Measurements from ENCODE around the gene SLC12A7.

Gene SLC12A7

GRCh38 chr5:1058988-1059883 lies 52.6 kb downstream of the SLC12A7 start:
- no peak for DNase-seq

- no peak for DNase-seq
Measured at GRCh38 chr5:1058083-1058945, 53.5 kb downstream of the SLC12A7 start.

GRCh38 chr5:1057485-1058082 lies 54.3 kb downstream of the SLC12A7 start:
- DNase-seq, result no peak

- DNase-seq, result no peak
Measured at GRCh38 chr5:1056611-1057484, 55.0 kb downstream of the SLC12A7 start.

- DNase-seq, result no peak
Measured at GRCh38 chr5:1055896-1056610, 55.8 kb downstream of the SLC12A7 start.

GRCh38 chr5:1054799-1055775 lies 56.8 kb downstream of the SLC12A7 start:
- no peak for DNase-seq

- no peak for DNase-seq
Measured at GRCh38 chr5:1054018-1054798, 57.7 kb downstream of the SLC12A7 start.

- no peak for DNase-seq
Measured at GRCh38 chr5:1053391-1054017, 58.4 kb downstream of the SLC12A7 start.

GRCh38 chr5:1052641-1053390 lies 59.0 kb downstream of the SLC12A7 start:
- DNase-seq, result no peak

GRCh38 chr5:1052076-1052475 lies 59.8 kb downstream of the SLC12A7 start:
- no peak for DNase-seq

GRCh38 chr5:1051366-1051720 lies 60.5 kb downstream of the SLC12A7 start:
- no peak for DNase-seq

- peak; percentile 28 for DNase-seq
Measured at GRCh38 chr5:1050423-1051365, 61.2 kb downstream of the SLC12A7 start.

- DNase-seq, result no peak
Measured at GRCh38 chr5:1048861-1049838, 62.7 kb downstream of the SLC12A7 start.

- DNase-seq, result no peak
Measured at GRCh38 chr5:1048162-1048721, 63.6 kb downstream of the SLC12A7 start.

GRCh38 chr5:1047332-1047965 lies 64.4 kb downstream of the SLC12A7 start:
- DNase-seq, result no peak

Measured in DMS79 (cell line).